Measurements from ENCODE around the gene NOL3. TPM values are rescaled to one million over a fixed set of nuclear protein-coding genes. Genes with fewer than 3 reads are reported as not detected.

NOL3 gene
- polyA plus RNA-seq, 3 donors = 2.7 to 17.0 (median 3.8) TPM

DNA sequence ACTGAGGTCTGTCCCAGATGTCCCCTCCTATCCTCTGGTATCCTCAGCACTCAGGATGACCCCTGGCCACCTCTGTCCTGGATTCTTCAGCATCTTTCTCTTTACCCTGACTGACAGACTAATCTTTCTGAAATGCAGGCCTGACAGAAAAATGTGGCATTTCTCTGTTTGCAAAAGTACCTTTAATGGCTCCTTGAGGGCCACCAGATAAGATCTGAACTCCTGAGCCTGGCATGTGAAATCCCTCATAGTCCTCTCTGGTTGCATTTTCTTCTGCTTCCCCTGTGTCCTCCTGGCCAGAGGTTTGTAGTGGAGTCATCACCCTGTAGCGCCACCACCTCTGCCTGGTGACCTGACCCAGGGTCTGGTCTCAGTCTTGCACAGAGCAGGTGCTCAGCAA lies 26.5 kb downstream of the NOL3 start:
- H4K20me1 ChIP-seq (ENCODE audit: insufficient read depth, low read length) = peaks cover 76% of the 10 kb centered on the region
- peaks cover 14 to 16% of the 10 kb centered on the region in 2 donors for H3K4me1 ChIP-seq (ENCODE audit: control insufficient read depth in 1 of 2, insufficient read depth in 2 of 2, low read length in 2 of 2)
- no peaks in the 10 kb centered on the region for H3K27me3 ChIP-seq (ENCODE audit: control insufficient read depth in 2 of 2, insufficient read depth in 2 of 2, low read length in 2 of 2)
- no peak for DNase-seq
- H3K4me3 Mint-ChIP-seq = no peak overlapping the region
- TF ChIP-seq, protein P1, sequence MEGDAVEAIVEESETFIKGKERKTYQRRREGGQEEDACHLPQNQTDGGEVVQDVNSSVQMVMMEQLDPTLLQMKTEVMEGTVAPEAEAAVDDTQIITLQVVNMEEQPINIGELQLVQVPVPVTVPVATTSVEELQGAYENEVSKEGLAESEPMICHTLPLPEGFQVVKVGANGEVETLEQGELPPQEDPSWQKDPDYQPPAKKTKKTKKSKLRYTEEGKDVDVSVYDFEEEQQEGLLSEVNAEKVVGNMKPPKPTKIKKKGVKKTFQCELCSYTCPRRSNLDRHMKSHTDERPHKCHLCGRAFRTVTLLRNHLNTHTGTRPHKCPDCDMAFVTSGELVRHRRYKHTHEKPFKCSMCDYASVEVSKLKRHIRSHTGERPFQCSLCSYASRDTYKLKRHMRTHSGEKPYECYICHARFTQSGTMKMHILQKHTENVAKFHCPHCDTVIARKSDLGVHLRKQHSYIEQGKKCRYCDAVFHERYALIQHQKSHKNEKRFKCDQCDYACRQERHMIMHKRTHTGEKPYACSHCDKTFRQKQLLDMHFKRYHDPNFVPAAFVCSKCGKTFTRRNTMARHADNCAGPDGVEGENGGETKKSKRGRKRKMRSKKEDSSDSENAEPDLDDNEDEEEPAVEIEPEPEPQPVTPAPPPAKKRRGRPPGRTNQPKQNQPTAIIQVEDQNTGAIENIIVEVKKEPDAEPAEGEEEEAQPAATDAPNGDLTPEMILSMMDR (IDR thresholded peaks at IDR 0.05) = no peak
- H3K4me3 ChIP-seq (replicated peaks in 1 of 3; ENCODE audit: low read depth in 2 of 3, low read length in 3 of 3) = no peak overlapping the region
- no peak overlapping the region for H3K27ac ChIP-seq (ENCODE audit: low read depth in 1 of 2, low read length in 2 of 2)
- H3K4me1 Mint-ChIP-seq = peaks cover 33% of the 10 kb centered on the region
- H2AFZ ChIP-seq (ENCODE audit: insufficient read depth, low read depth, low read length, poor library complexity, severe bottlenecking) = no peak overlapping the region
- H3K36me3 Mint-ChIP-seq = peaks cover 60 to 77% of the 10 kb centered on the region in 2 donors
- H3K4me2 ChIP-seq (replicated peaks; ENCODE audit: extremely low read depth, low read length, poor library complexity, severe bottlenecking) = no peak overlapping the region
- peaks cover 57 to 72% of the 10 kb centered on the region in 2 donors for H3K36me3 ChIP-seq (replicated peaks in 1 of 2; ENCODE audit: control insufficient read depth in 1 of 2, insufficient read depth in 2 of 2, low read length in 2 of 2)
- H3K27ac Mint-ChIP-seq = peak overlapping the region in 2 of 7 donors; percentile 54 to 69
- intact Hi-C loops (cut with micrococcal nuclease) = no loop called here
- H3K79me2 ChIP-seq (ENCODE audit: insufficient read depth, low read length) = peaks cover 30% of the 10 kb centered on the region
- no peaks in the 10 kb centered on the region for H3K9me3 Mint-ChIP-seq
- 100% methylated on average over 1 of the region's 1 CpG for WGBS (ENCODE audit: insufficient coverage)
- H3K27me3 Mint-ChIP-seq (ENCODE audit: low read depth in 3 of 3) = peaks cover 0 to 2% (median 0%) of the 10 kb centered on the region in 3 donors
- no peaks in the 10 kb centered on the region for H3K9me3 ChIP-seq (replicated peaks in 1 of 2; ENCODE audit: control insufficient read depth in 1 of 2, insufficient read depth in 1 of 2, low read length in 2 of 2)
- no peak overlapping the region for H3K9ac ChIP-seq (ENCODE audit: insufficient read depth, low read length, poor library complexity, severe bottlenecking)

DNA sequence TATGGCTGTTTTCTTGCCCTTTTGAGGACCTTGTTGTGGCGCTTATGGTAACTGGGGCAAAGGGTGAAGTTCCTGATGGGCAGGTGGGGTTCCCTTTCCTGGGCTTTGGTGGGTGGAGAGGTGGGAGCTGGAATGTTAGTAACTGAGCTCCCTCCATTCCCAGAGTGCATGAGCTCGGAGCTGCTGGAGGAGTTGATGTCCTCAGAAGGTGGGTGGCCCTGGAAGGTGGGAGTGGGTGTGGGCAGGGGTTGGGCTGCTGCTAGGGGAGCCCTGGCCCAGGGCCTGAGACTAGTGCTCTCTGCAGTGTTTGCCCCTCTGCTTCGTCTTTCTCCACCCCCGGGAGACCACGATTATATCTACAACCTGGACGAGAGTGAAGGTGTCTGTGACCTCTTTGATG lies 27.4 kb downstream of the NOL3 start:
- H3K9ac ChIP-seq (ENCODE audit: insufficient read depth, low read length, poor library complexity, severe bottlenecking) = no peak overlapping the region
- no peak overlapping the region for H3K4me3 Mint-ChIP-seq
- no peaks in the 10 kb centered on the region for H3K9me3 ChIP-seq (replicated peaks in 1 of 2; ENCODE audit: control insufficient read depth in 1 of 2, insufficient read depth in 1 of 2, low read length in 2 of 2)
- TF ChIP-seq, protein P1 (IDR thresholded peaks at IDR 0.05) = no peak
- peak overlapping the region in 2 of 7 donors; percentile 24 to 42 for H3K27ac Mint-ChIP-seq
- intact Hi-C loops (cut with micrococcal nuclease) = no loop called here
- peaks cover 23% of the 10 kb centered on the region for H3K79me2 ChIP-seq (ENCODE audit: insufficient read depth, low read length)
- 96% methylated on average over 5 of the region's 6 CpGs for WGBS (ENCODE audit: insufficient coverage)
- peaks cover 9 to 10% of the 10 kb centered on the region in 2 donors for H3K4me1 ChIP-seq (ENCODE audit: control insufficient read depth in 1 of 2, insufficient read depth in 2 of 2, low read length in 2 of 2)
- H3K27me3 Mint-ChIP-seq (ENCODE audit: low read depth in 3 of 3) = peaks cover 0 to 2% (median 0%) of the 10 kb centered on the region in 3 donors
- no peak overlapping the region for H3K4me2 ChIP-seq (replicated peaks; ENCODE audit: extremely low read depth, low read length, poor library complexity, severe bottlenecking)
- no peak for DNase-seq
- H3K27me3 ChIP-seq (ENCODE audit: control insufficient read depth in 2 of 2, insufficient read depth in 2 of 2, low read length in 2 of 2) = no peaks in the 10 kb centered on the region
- H2AFZ ChIP-seq (ENCODE audit: insufficient read depth, low read depth, low read length, poor library complexity, severe bottlenecking) = no peak overlapping the region
- H3K4me3 ChIP-seq (replicated peaks in 1 of 3; ENCODE audit: low read depth in 2 of 3, low read length in 3 of 3) = no peak overlapping the region
- H3K9me3 Mint-ChIP-seq = no peaks in the 10 kb centered on the region
- peaks cover 70% of the 10 kb centered on the region for H4K20me1 ChIP-seq (ENCODE audit: insufficient read depth, low read length)
- peaks cover 68 to 85% of the 10 kb centered on the region in 2 donors for H3K36me3 Mint-ChIP-seq
- peaks cover 29% of the 10 kb centered on the region for H3K4me1 Mint-ChIP-seq
- peaks cover 65 to 80% of the 10 kb centered on the region in 2 donors for H3K36me3 ChIP-seq (replicated peaks in 1 of 2; ENCODE audit: control insufficient read depth in 1 of 2, insufficient read depth in 2 of 2, low read length in 2 of 2)
- H3K27ac ChIP-seq (ENCODE audit: low read depth in 1 of 2, low read length in 2 of 2) = peak overlapping the region in 1 of 2 donors; percentile 26

Data from CD14-positive monocyte (primary cell).